GM21786 (cell line): ENCODE results near the gene WDR27.
"Not testable (repeated sequence)": the region's sequence is repeated elsewhere in the genome, so short reads cannot be mapped to it uniquely, and the experiment has no call there.

Experiments used
- ATAC-seq: cut with Tn5 transposase; IDR thresholded peaks from one replicate; pipeline ENCODE4 v1.9.1; 2021; ENCODE audit not compliant: unreplicated experiment

Gene WDR27

GRCh38 chr6:169618526-169619490, 83.0 kb downstream of the WDR27 start:
- ATAC-seq, result no peak

GRCh38 chr6:169617562-169617961, 84.3 kb downstream of the WDR27 start:
- no peak for ATAC-seq

- not testable (repeated sequence) for ATAC-seq
Observed at GRCh38 chr6:169608609-169609008, 93.2 kb downstream of the WDR27 start.

GRCh38 chr6:169604076-169604475, 97.8 kb downstream of the WDR27 start:
- no peak for ATAC-seq

- not testable (repeated sequence) for ATAC-seq
Observed at GRCh38 chr6:169601129-169601528, 100.7 kb downstream of the WDR27 start.

GRCh38 chr6:169592558-169592957, 109.3 kb downstream of the WDR27 start:
- no peak for ATAC-seq

- ATAC-seq, result no peak
Observed at GRCh38 chr6:169591616-169592015, 110.2 kb downstream of the WDR27 start.

GRCh38 chr6:169590376-169590939, 111.4 kb downstream of the WDR27 start:
- no peak for ATAC-seq

- ATAC-seq, result peak; percentile 61
Observed at GRCh38 chr6:169589699-169590257, 112.1 kb downstream of the WDR27 start.

- ATAC-seq, result peak; percentile 85
Observed at GRCh38 chr6:169589293-169589692, 112.5 kb downstream of the WDR27 start.

- no peak for ATAC-seq
Observed at GRCh38 chr6:169587975-169588374, 113.9 kb downstream of the WDR27 start.

- ATAC-seq, result no peak
Observed at GRCh38 chr6:169583886-169584541, 117.8 kb downstream of the WDR27 start.

GRCh38 chr6:169579407-169580111, 122.3 kb downstream of the WDR27 start:
- no peak for ATAC-seq

- no peak for ATAC-seq
Observed at GRCh38 chr6:169577974-169578373, 123.9 kb downstream of the WDR27 start.

- no peak for ATAC-seq
Observed at GRCh38 chr6:169577236-169577635, 124.6 kb downstream of the WDR27 start.

GRCh38 chr6:169575821-169576220, 126.0 kb downstream of the WDR27 start:
- ATAC-seq, result no peak

GRCh38 chr6:169575365-169575764, 126.5 kb downstream of the WDR27 start:
- no peak for ATAC-seq

- no peak for ATAC-seq
Observed at GRCh38 chr6:169574420-169574819, 127.4 kb downstream of the WDR27 start.

GRCh38 chr6:169573883-169574282, 127.9 kb downstream of the WDR27 start:
- ATAC-seq, result no peak

- no peak for ATAC-seq
Observed at GRCh38 chr6:169571123-169571962, 130.5 kb downstream of the WDR27 start.
